Measurements from ENCODE around the gene VPS51.

- TF ChIP-seq POLR2A (IDR thresholded peaks at IDR 0.05) (no peak), POLR2AphosphoS5 (IDR thresholded peaks at IDR 0.05) (no peak), CTCF (IDR thresholded peaks at IDR 0.05) (no peak)
Measured at GRCh38 chr11:65107751-65108468, 11.9 kb downstream of the VPS51 start.
